ENCODE measurements around the gene CEPT1.

The CEPT1 gene

DNA sequence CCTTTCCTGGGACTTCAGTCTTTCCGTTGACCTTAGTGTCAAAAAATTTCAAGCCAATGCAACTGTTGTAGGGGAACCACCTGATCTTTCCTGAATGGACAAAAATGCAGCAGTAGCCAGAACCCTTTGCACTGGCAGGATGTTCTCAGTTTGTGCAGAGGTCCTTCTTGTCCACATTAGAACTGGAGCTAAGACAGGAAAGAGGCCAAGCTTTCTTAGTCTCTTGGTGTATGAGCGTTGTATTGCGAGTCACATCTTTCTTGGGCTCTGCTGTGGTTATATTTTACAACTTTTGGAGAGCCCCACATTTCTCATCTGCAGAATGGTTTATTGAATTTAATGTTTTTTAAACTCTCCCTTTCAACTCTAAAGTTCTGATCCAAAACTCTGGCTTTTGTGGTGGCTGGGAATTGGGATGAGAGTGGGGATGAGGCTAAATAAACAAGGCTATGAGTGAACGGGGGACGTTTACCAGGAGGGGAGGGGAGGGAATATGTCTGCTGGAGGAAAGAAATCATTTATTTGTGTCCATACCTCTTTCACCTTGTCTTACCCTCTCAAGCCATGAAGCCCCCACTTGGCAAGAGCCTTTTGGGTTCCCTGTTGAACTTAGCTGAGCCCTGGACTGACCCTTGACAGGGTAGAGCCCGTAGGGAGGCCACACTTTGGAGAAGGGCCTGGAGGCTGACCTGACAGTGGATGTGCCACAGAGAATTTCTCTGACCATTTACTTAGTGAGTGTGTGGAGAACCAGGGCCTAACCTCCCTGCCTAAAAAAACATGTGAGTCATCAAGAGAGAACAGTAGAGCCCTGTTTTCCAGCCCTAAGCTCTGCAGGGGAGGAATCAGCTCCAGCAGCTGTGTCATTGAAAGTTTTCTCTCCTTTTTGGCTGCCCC lies 88.1 kb downstream of the CEPT1 start:
- peak; percentile 88 for DNase-seq (ENCODE audit: low spot score)

- no peak for DNase-seq (ENCODE audit: low spot score)
Observed at GRCh38 chr1:111228748-111229126, 88.7 kb downstream of the CEPT1 start.

DNA sequence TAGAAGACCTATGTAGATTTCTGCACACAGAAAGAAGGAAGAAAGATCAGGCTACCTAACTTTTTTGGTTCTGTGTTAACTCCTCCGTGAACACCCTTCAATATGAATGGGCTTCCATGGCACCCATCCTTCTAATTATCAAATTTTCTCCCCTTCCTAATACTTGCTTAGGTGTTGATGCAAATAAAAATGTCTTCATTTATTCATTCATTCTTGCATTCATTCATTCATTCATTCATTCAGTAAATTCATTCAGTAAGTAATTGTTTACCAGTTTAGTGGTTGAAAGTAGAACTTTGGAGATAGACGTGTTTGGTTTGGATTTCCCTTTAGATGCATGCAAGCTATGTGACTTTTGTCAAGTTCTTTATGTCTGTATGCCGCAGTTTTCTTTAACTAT lies 92.1 kb downstream of the CEPT1 start:
- no peak for DNase-seq (ENCODE audit: low spot score)

DNA sequence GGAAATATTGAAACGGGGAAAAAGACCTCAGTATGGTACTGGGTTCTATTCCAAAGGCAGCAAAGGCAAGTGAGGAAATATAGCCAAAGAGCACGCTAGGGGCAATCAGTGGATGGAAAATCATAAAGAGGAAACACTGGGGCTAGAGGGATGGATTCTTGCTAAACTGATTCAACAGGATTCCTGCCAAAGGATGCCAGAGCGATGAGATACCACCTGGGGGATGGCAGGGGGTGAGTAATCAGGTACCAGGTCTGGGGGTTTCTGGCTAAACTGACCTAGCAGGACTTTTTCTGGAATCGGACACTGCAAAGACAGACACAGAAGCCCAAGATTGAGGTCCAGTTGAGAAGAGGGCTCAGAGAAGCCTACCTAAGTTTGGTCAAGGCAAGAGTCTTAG lies 94.2 kb downstream of the CEPT1 start:
- DNase-seq (ENCODE audit: low spot score), result peak; percentile 83
